NCI-H2029 treated with DMSO at 0.1 percent for 48 hours (cell line): ENCODE data around the gene NBL1.

Experiments used
- DNase-seq: peaks from one replicate; lab custom pipeline; 2025; lab: John Stamatoyannopoulos, UW

Gene NBL1, protein sequence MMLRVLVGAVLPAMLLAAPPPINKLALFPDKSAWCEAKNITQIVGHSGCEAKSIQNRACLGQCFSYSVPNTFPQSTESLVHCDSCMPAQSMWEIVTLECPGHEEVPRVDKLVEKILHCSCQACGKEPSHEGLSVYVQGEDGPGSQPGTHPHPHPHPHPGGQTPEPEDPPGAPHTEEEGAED

DNA sequence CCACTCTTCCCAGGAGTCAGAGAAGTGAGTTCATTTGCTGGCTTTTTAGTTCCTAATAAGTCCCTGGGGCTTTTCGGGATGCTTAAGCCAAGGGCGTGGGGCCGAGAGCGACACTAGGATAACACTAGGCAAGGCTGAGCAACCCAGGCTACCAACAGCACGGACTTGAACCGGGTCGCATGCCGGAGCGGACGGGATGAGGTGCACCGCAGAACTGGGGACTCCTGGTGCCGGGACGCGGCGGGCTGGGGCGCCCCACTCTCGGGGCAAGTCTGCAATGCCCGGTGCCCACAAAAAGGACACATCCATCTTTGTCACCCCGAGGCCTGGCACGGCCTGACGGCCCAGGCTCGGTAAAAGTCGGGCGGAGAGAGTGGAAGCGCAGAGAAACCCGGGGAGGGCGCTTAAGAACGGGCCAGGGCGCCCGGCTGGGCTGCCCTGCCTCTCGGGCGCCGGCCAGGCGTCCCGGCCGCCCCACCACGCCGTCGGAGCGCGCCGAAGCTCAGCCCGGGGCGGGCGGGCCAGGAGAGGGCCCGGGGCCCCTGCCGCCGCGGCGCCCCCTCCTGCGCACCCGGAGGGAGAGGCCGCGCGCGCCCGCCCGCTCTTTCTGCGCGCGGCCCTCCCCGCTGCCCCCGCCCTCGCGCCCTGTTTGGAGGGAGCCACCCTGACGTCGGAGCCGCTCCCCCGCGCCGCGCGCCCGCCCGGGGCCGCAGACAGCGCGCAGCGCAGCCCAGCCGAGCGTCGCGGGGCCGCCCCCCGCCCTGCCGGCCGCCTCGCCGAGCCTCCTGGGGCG, at the start of gene NBL1:
Gene NBL1 (plus strand): TSS at position 710 of the 793 bp plus-strand sequence. CDS start 10,720 bp downstream, outside the sequence.
- DNase-seq = no peak

DNA sequence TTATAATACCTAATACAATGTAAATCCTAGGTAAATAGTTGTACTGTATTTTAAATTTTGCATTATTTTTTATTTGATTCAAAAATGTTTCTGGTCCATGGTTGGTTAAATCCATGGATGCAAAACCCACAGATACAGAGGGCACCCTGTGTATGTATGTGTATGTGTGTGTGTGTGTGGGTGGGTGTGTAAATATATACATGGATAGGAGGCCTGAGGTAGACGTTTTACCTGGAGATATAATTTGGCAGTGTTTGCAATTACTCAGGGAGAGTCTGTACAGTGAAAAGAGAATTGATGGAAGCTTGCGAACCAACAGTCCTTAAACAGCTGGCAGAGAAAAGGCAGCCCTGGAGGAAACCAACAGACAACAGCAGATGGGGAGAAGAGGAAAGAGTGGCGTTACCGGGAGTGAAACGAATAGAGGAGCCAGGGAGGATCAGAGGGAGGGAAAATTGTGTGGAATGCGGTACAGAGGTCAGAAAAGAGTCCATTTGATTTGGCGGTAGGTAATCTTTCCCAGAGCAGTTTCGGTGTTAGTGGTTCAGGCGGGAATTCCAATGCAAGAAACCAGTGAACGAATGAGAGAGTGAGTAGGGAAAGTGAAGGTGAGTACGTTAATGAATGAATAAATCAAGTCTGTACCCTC, 47.9 kb upstream of the NBL1 start:
- peak; percentile 80 for DNase-seq

- peak; percentile 92 for DNase-seq
Observed at GRCh38 chr1:19596714-19597495, 47.2 kb upstream of the NBL1 start.

- DNase-seq = no peak
Observed at GRCh38 chr1:19597496-19598309, 46.4 kb upstream of the NBL1 start.

DNA sequence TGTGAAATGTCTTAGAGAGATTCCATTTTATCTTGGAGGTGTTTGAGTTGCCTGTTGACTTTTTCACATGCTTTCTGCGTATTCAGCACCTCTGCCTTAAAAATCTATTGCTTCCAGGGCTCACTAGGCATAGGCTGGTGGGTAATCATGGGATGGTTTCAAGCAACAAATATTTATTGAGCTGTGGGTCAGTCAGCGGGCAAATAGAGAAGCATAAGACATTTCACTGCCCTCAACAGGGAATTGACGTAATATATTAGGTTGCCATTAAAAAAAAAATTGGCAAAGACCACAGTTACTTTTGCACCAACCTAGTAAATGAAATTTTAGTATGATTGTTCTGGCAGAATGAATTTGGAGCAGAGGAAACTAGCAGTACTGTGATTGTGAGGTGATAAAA, 44.3 kb upstream of the NBL1 start:
- no peak for DNase-seq

DNA sequence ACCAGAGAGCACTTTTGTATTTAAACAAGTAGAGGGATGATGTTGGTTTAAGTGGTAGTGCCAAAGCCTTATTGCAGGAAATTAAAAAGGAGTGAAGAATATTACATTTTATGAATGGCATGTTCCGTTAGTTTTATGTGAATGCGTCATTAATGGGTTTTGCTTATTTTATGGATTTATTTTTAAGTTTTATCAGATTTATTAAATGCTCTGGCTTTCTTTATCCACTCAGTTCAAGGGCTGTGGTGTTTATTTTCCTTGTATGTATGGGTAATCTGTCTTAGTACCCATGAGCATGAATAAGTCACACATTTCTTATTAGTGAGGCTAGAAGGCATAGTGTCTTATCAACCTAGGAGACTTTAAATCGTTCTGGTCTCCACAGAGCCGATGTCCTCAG, 41.6 kb upstream of the NBL1 start:
- no peak for DNase-seq

- DNase-seq = no peak
Observed at GRCh38 chr1:19605967-19606366, 38.1 kb upstream of the NBL1 start.

GRCh38 chr1:19606817-19607642, 37.1 kb upstream of the NBL1 start:
- no peak for DNase-seq

- DNase-seq = no peak
Observed at GRCh38 chr1:19608232-19608631, 35.9 kb upstream of the NBL1 start.

GRCh38 chr1:19610282-19610981, 33.7 kb upstream of the NBL1 start:
- DNase-seq = no peak

DNA sequence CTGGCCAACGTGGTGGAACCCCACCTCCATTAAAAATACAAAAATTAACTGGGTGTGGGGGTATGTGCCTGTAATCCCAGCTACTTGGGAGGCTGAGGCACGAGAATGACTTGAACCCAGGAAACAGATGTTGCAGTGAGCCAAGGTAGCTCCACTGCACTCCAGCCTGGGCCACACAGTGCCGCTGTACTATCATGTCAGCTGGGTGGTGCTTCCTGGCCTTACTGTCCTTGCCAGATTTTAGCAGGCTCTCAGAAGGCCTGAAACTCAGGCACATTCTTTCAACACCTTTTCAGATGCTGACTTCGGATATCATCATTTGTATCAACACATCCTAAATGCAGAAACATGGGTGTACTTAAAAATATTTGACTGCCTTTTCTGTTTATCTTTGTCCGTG, 31.6 kb upstream of the NBL1 start:
- no peak for DNase-seq

- no peak for DNase-seq
Observed at GRCh38 chr1:19613171-19613703, 30.9 kb upstream of the NBL1 start.

DNA sequence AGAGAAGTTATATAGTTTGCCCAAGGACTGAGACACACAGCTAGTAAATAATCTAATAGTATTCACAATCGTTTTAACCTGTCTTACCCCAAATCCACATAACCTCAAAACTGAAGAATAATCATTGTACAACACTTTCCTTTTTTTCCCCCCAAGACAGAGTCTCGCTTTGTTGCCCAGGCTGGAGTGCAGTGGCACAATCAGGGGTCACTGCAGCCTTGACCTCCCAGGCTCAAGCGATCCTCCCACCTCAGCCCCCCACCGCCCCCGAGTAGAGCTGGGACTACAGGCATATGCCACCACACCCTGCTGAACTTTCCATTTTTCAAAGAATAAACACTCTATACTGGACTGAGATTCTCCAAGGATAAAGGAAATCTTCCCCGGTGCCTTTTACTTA, 28.7 kb upstream of the NBL1 start:
- no peak for DNase-seq

- no peak for DNase-seq
Observed at GRCh38 chr1:19616489-19616888, 27.6 kb upstream of the NBL1 start.

DNA sequence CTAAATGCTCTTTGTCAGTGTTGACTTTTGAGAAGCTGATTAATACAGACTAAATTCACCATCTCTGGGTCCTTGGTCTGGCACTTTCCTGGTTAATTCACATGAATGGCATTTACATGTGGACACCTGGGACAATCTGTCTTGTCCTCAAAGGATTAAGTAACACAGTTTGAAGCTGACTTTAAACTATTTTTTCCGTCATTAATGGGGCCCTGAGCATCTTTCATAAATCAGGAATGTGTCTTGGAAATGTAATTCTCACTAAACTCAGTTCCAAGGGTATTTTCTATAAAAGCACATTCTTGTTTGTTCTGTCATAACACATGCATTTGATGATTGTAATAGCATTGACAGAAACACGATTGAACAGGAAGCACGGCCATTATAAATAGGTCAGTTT, 26.7 kb upstream of the NBL1 start:
- DNase-seq = no peak

- DNase-seq = no peak
Observed at GRCh38 chr1:19618428-19618827, 25.7 kb upstream of the NBL1 start.

- DNase-seq = no peak
Observed at GRCh38 chr1:19619697-19620384, 24.3 kb upstream of the NBL1 start.

DNA sequence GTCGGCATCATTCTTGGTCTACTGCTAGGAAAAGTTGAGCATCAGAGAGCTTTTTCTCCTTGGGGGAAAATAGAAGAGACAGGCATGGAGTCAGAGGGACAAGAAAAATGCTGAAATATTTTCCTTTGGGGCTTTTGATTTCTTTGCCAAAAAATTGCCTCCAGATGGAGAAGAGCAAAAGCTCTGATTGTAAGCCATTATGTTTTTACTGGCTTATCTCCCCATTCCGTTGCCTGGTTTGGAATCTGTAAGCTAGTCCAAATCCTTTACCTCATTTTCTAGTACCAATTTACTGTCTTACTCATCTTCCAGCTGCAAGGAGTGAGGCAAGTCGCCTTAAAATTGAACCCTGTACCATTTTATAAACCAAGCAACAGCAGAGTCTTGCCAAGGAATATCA, 23.3 kb upstream of the NBL1 start:
- no peak for DNase-seq

- DNase-seq = no peak
Observed at GRCh38 chr1:19621274-19621950, 22.7 kb upstream of the NBL1 start.
